ENCODE results near the gene ERVK3-1.

DNA sequence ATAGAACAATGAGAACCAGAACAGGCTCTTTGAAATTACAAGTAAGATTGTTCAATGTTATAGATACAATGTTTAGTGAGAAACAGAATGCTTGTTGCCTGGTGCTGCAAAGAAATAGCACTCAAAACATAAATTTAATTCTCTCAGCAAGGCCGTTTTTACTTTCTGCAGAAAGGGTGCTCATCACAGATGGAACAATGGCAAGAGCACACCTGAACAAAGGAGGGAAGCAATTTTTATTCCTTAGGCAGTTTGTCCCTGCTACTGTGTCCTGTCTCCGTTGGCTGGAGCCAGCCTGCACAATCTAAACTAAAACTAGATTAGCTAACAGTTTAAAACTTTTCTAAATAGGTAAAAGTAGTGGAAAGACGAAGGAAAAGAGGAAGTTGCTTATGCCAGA lies 36.8 kb upstream of the ERVK3-1 start:
- TF ChIP-seq, protein P1, sequence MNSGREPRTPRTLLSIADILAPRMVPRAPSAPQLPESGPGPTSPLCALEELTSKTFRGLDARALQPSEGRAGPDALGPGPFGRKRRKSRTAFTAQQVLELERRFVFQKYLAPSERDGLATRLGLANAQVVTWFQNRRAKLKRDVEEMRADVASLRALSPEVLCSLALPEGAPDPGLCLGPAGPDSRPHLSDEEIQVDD (CRISPR knock-in tag; IDR thresholded peaks at IDR 0.05; ENCODE audit: borderline replicate concordance) = no peak
- TF ChIP-seq, protein P2, sequence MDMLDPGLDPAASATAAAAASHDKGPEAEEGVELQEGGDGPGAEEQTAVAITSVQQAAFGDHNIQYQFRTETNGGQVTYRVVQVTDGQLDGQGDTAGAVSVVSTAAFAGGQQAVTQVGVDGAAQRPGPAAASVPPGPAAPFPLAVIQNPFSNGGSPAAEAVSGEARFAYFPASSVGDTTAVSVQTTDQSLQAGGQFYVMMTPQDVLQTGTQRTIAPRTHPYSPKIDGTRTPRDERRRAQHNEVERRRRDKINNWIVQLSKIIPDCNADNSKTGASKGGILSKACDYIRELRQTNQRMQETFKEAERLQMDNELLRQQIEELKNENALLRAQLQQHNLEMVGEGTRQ (IDR thresholded peaks at IDR 0.05; ENCODE audit: low read depth, low read length) = no peak
- TF ChIP-seq, protein P2 (CRISPR knock-in tag; IDR thresholded peaks at IDR 0.05; ENCODE audit: borderline replicate concordance) = no peak
- no peak for TF ChIP-seq FOXP1 (IDR thresholded peaks at IDR 0.05)
- no peak for TF ChIP-seq FOXP1 (CRISPR knock-in tag; IDR thresholded peaks at IDR 0.05)
- no peak for TF ChIP-seq NPAS2 (CRISPR knock-in tag; IDR thresholded peaks at IDR 0.05; ENCODE audit: borderline replicate concordance)
- TF ChIP-seq, protein P3, sequence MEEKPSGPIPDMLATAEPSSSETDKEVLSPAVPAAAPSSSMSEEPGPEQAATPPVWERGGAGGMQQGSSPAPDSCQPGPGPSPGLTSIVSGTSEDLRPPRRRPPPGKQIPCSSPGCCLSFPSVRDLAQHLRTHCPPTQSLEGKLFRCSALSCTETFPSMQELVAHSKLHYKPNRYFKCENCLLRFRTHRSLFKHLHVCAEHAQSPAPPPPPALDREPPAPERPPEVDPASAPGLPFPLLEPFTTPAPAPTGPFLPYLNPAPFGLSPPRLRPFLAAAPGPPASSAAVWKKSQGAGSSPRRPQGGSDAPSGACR (CRISPR knock-in tag; IDR thresholded peaks at IDR 0.05) = no peak
- TF ChIP-seq SIN3A (IDR thresholded peaks at IDR 0.05; ENCODE audit: borderline replicate concordance, low read depth, low read length) = no peak
- no peak for TF ChIP-seq BHLHE40 (IDR thresholded peaks at IDR 0.05; ENCODE audit: low read length)
- TF ChIP-seq ZNF350 (CRISPR knock-in tag; IDR thresholded peaks at IDR 0.05; ENCODE audit: borderline replicate concordance, low read depth) = no peak
